ENCODE measurements around the gene RAB40B.

DNA sequence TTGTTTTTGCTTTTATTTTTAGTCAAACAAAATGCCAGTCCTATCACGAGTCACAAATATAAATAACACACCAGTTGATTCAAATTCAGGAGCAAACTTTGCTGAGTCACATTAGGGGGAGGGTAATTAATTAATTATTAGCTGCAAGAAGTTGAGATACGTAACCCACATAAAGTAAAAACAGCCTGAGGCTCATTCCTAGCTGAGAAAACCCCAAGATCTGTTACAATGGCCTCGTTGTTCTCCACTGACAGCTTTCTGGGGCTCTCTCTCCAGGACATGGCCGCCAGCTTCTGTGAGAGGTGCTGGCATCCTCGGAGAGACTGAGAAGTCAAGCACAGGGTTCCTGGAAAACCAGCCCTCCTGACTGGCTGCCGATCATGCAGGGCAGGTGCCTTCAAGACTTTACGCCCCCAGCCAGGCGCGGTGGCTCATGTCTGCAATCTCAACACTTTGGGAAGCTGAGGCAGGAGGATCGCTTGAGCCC is 11.1 kb downstream of the RAB40B start:
- TF ChIP-seq CTCF (IDR thresholded peaks at IDR 0.05) (no peak), POLR2A (IDR thresholded peaks at IDR 0.05) (peak in 1 of 3 donors; percentile 17)
